Liver (tissue), 3 donors: ENCODE measurements around the gene CACNA2D1.

ENCODE experiments used
- EGR1 ChIP-seq, 2 donors: IDR thresholded peaks; 2 replicates each; pipeline ENCODE4 v1.6.1; 2016 to 2018; ENCODE audit warnings: antibody characterized with exemption in 2 of 2, low read depth in 2 of 2
- GABPA ChIP-seq, 2 donors: IDR thresholded peaks in 1 of 2; conservative IDR thresholded peaks in 1 of 2; 2 replicates each; pipeline ENCODE4 v1.6.1; 2016; ENCODE audit warnings: antibody characterized with exemption in 2 of 2, mild to moderate bottlenecking in 1 of 2, moderate library complexity in 1 of 2
- JUND ChIP-seq, 2 donors: IDR thresholded peaks; 2 replicates each; pipeline ENCODE4 v1.6.1; 2016; ENCODE audit warnings: antibody characterized with exemption in 2 of 2
- RAD21 ChIP-seq, 2 donors: IDR thresholded peaks; 2 replicates each; pipeline ENCODE4 v1.6.1; 2016; ENCODE audit warnings: antibody characterized with exemption in 2 of 2, mild to moderate bottlenecking in 2 of 2
- SP1 ChIP-seq: IDR thresholded peaks from 2 replicates; pipeline ENCODE4 v1.6.1; 2018; ENCODE audit warnings: antibody characterized with exemption, mild to moderate bottlenecking
- TAF1 ChIP-seq: conservative IDR thresholded peaks from 2 replicates; pipeline ENCODE4 v1.6.1; 2016; ENCODE audit warnings: antibody characterized with exemption, mild to moderate bottlenecking
- YY1 ChIP-seq: IDR thresholded peaks from 2 replicates; pipeline ENCODE4 v1.6.1; 2016; ENCODE audit warnings: antibody characterized with exemption, mild to moderate bottlenecking
- TF ChIP-seq, protein P1 (sequence below): fragments of 150-350 bp; IDR thresholded peaks from 2 replicates; pipeline ENCODE4 v1.5.1; 2017; ENCODE audit warnings: improper control_type of control experiment, low read depth, low read length; ENCODE audit not compliant: missing input control
- TF ChIP-seq, protein P2 (sequence below): IDR thresholded peaks from 2 replicates; pipeline ENCODE4 v1.6.1; 2016; ENCODE audit warnings: antibody characterized with exemption, mild to moderate bottlenecking
- TF ChIP-seq, protein P3 (sequence below): IDR thresholded peaks from 2 replicates; pipeline ENCODE4 v1.6.1; 2016; ENCODE audit warnings: antibody characterized with exemption
- TF ChIP-seq, protein P4 (sequence below): IDR thresholded peaks from 2 replicates; pipeline ENCODE4 v1.6.1; 2016; ENCODE audit warnings: antibody characterized with exemption
- donor health status: healthy.
- donor health status: healthy.

DNA sequence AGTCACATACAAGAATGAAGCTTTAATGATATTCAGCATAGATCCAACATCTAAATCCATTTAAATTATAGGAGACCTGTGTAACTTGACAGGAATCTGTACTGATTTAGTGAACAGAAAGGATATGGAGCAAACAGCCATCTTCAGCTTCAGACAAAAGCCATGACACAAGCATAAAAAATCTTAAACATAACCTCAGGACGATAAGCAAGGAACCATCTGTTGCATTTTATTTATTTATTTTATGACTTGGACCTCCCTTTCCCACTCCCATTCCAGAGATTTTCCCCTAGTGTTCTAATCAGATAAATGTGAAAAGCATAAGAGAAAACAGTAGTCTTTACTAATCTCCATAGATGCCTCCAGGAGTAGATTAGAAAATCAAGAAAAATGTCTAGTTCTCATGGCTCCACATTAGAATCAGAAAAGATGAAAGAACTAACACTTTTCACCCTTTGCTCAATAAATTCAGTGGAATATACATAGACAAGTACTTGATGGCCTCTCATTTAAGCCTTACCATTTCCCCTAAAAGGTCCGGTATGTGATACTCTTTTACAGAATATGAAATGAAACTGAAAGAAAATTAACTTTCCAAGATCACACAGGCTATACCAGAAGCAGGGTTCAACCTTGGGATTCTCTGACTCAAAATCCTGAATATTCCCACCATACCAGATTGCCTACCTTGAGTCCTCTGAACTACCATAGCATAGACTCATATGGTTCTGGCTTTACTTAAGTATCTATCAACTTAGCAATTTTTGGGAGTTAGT lies 15.2 kb downstream of the CACNA2D1 start:
- TF ChIP-seq, protein P1, sequence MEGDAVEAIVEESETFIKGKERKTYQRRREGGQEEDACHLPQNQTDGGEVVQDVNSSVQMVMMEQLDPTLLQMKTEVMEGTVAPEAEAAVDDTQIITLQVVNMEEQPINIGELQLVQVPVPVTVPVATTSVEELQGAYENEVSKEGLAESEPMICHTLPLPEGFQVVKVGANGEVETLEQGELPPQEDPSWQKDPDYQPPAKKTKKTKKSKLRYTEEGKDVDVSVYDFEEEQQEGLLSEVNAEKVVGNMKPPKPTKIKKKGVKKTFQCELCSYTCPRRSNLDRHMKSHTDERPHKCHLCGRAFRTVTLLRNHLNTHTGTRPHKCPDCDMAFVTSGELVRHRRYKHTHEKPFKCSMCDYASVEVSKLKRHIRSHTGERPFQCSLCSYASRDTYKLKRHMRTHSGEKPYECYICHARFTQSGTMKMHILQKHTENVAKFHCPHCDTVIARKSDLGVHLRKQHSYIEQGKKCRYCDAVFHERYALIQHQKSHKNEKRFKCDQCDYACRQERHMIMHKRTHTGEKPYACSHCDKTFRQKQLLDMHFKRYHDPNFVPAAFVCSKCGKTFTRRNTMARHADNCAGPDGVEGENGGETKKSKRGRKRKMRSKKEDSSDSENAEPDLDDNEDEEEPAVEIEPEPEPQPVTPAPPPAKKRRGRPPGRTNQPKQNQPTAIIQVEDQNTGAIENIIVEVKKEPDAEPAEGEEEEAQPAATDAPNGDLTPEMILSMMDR = no peak
- TF ChIP-seq GABPA (IDR thresholded peaks at IDR 0.05 in 1 of 2, conservative IDR thresholded peaks at IDR 0.05 in 1 of 2) = no peak
- TF ChIP-seq, protein P2, sequence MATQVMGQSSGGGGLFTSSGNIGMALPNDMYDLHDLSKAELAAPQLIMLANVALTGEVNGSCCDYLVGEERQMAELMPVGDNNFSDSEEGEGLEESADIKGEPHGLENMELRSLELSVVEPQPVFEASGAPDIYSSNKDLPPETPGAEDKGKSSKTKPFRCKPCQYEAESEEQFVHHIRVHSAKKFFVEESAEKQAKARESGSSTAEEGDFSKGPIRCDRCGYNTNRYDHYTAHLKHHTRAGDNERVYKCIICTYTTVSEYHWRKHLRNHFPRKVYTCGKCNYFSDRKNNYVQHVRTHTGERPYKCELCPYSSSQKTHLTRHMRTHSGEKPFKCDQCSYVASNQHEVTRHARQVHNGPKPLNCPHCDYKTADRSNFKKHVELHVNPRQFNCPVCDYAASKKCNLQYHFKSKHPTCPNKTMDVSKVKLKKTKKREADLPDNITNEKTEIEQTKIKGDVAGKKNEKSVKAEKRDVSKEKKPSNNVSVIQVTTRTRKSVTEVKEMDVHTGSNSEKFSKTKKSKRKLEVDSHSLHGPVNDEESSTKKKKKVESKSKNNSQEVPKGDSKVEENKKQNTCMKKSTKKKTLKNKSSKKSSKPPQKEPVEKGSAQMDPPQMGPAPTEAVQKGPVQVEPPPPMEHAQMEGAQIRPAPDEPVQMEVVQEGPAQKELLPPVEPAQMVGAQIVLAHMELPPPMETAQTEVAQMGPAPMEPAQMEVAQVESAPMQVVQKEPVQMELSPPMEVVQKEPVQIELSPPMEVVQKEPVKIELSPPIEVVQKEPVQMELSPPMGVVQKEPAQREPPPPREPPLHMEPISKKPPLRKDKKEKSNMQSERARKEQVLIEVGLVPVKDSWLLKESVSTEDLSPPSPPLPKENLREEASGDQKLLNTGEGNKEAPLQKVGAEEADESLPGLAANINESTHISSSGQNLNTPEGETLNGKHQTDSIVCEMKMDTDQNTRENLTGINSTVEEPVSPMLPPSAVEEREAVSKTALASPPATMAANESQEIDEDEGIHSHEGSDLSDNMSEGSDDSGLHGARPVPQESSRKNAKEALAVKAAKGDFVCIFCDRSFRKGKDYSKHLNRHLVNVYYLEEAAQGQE = no peak
- TF ChIP-seq, protein P3, sequence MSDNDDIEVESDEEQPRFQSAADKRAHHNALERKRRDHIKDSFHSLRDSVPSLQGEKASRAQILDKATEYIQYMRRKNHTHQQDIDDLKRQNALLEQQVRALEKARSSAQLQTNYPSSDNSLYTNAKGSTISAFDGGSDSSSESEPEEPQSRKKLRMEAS = no peak
- TF ChIP-seq EGR1 (IDR thresholded peaks at IDR 0.05; ENCODE audit: low read depth in 2 of 2) = no peak
- TF ChIP-seq, protein P4, sequence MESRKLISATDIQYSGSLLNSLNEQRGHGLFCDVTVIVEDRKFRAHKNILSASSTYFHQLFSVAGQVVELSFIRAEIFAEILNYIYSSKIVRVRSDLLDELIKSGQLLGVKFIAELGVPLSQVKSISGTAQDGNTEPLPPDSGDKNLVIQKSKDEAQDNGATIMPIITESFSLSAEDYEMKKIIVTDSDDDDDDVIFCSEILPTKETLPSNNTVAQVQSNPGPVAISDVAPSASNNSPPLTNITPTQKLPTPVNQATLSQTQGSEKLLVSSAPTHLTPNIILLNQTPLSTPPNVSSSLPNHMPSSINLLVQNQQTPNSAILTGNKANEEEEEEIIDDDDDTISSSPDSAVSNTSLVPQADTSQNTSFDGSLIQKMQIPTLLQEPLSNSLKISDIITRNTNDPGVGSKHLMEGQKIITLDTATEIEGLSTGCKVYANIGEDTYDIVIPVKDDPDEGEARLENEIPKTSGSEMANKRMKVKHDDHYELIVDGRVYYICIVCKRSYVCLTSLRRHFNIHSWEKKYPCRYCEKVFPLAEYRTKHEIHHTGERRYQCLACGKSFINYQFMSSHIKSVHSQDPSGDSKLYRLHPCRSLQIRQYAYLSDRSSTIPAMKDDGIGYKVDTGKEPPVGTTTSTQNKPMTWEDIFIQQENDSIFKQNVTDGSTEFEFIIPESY = no peak
- no peak for TF ChIP-seq JUND (IDR thresholded peaks at IDR 0.05)
- no peak for TF ChIP-seq RAD21 (IDR thresholded peaks at IDR 0.05)
- no peak for TF ChIP-seq YY1
- TF ChIP-seq SP1 = no peak
- no peak for TF ChIP-seq TAF1
